SJSA1 (cell line): ENCODE measurements around the gene TK2. TPM values are rescaled to one million over a fixed set of nuclear protein-coding genes. Genes with fewer than 3 reads are reported as not detected.
"Not testable (repeated sequence)": the region's sequence is repeated elsewhere in the genome, so short reads cannot be mapped to it uniquely, and the experiment has no call there.

Experiments used
- DNase-seq, 2 experiments: peaks; one replicate each; pipeline ENCODE4 v3.0.0-alpha.2; 2015 to 2020; ENCODE audit warnings: low spot score in 2 of 2, low read depth in 1 of 2
- H3K27ac ChIP-seq: fragments of 250-450 bp; sonication (Bioruptor Pico); 2 replicates; pipeline ENCODE4 v1.5.1; 2020; ENCODE audit warnings: mild to moderate bottlenecking, moderate library complexity
- H3K27me3 ChIP-seq: fragments of 250-450 bp; sonication (Bioruptor Pico); replicated peaks from 2 replicates; pipeline ENCODE4 v1.5.1; 2020; ENCODE audit warnings: mild to moderate bottlenecking, moderate library complexity
- H3K36me3 ChIP-seq: fragments of 250-450 bp; sonication (Bioruptor Pico); 2 replicates; pipeline ENCODE4 v1.5.1; 2020; ENCODE audit warnings: mild to moderate bottlenecking
- H3K4me1 ChIP-seq: fragments of 250-450 bp; sonication (Bioruptor Pico); replicated peaks from 2 replicates; pipeline ENCODE4 v1.6.1; 2021; ENCODE audit warnings: mild to moderate bottlenecking
- H3K4me3 ChIP-seq: fragments of 250-450 bp; sonication (Bioruptor Pico); 2 replicates; pipeline ENCODE4 v1.5.1; 2020; ENCODE audit warnings: mild to moderate bottlenecking
- H3K9me3 ChIP-seq: fragments of 250-450 bp; sonication (Bioruptor Pico); replicated peaks from 2 replicates; pipeline ENCODE4 v1.5.1; 2020; ENCODE audit warnings: mild to moderate bottlenecking
- total RNA-seq: library from RNA; depleted of rRNA; stranded (reverse); fragments of >200 nt; shearing (Covaris generic); gene quantifications from 2 replicates; pipeline ENCODE4 v1.2.3, GENCODE V29; 2014

The TK2 gene
- total RNA-seq, 1 experiment from 2014 or later = 28.9 TPM

- peak; percentile 88 to 92 for DNase-seq
- Histone ChIP-seq H3K36me3 (peaks cover 19% of the 10 kb centered on the region), H3K9me3 (no peaks in the 10 kb centered on the region), H3K4me3 (no peak overlapping the region), H3K27ac (peak overlapping the region; percentile 40), H3K27me3 (no peaks in the 10 kb centered on the region), H3K4me1 (peaks cover 61% of the 10 kb centered on the region)
These were observed 34.1 kb downstream of the TK2 start for GRCh38 chr16:66515596-66516508.

- H3K4me3 ChIP-seq, H3K27me3 ChIP-seq, H3K9me3 ChIP-seq, DNase-seq: not testable (repeated sequence)
- H3K4me1 ChIP-seq = peaks cover 61% of the 10 kb centered on the region
- peaks cover 25% of the 10 kb centered on the region for H3K36me3 ChIP-seq
- H3K27ac ChIP-seq = peak overlapping the region; percentile 30
These were observed 34.8 kb downstream of the TK2 start for GRCh38 chr16:66514980-66515595.

GRCh38 chr16:66514391-66514790, 35.5 kb downstream of the TK2 start:
- not testable (repeated sequence) for H3K27ac ChIP-seq, H3K27me3 ChIP-seq, H3K9me3 ChIP-seq, H3K4me3 ChIP-seq
- DNase-seq = peak in 1 of 2 experiments; percentile 16
- Histone ChIP-seq H3K36me3 (peaks cover 25% of the 10 kb centered on the region), H3K4me1 (peaks cover 61% of the 10 kb centered on the region)

GRCh38 chr16:66513111-66513723, 36.7 kb downstream of the TK2 start:
- H3K27ac ChIP-seq = peak overlapping the region; percentile 84
- peaks cover 66% of the 10 kb centered on the region for H3K4me1 ChIP-seq

GRCh38 chr16:66512272-66513110, 37.4 kb downstream of the TK2 start:
- Histone ChIP-seq H3K27me3 (no peaks in the 10 kb centered on the region), H3K27ac (peak overlapping the region; percentile 84), H3K36me3 (peaks cover 22% of the 10 kb centered on the region), H3K9me3 (no peaks in the 10 kb centered on the region), H3K4me3 (no peak overlapping the region), H3K4me1 (peaks cover 65% of the 10 kb centered on the region)
- DNase-seq = peak; percentile 64 to 73

More at GRCh38 chr16:66513111-66513723, 36.7 kb downstream of the TK2 start:
- peak; percentile 48 to 64 for DNase-seq
- Histone ChIP-seq H3K9me3 (no peaks in the 10 kb centered on the region), H3K36me3 (peaks cover 25% of the 10 kb centered on the region), H3K27me3 (no peaks in the 10 kb centered on the region), H3K4me3 (no peak overlapping the region)

GRCh38 chr16:66511602-66512271, 38.2 kb downstream of the TK2 start:
- Histone ChIP-seq H3K4me3 (no peak overlapping the region), H3K9me3 (no peaks in the 10 kb centered on the region), H3K27ac (peak overlapping the region; percentile 84), H3K36me3 (peaks cover 19% of the 10 kb centered on the region), H3K27me3 (no peaks in the 10 kb centered on the region), H3K4me1 (peaks cover 58% of the 10 kb centered on the region)
- peak; percentile 53 to 59 for DNase-seq

- peaks cover 51% of the 10 kb centered on the region for H3K4me1 ChIP-seq
- H3K27me3 ChIP-seq = no peaks in the 10 kb centered on the region
- no peaks in the 10 kb centered on the region for H3K9me3 ChIP-seq
- no peak overlapping the region for H3K4me3 ChIP-seq
- peak in 1 of 2 experiments; percentile 32 for DNase-seq
- H3K27ac ChIP-seq = peak overlapping the region; percentile 84
- peaks cover 19% of the 10 kb centered on the region for H3K36me3 ChIP-seq
These were observed 39.0 kb downstream of the TK2 start for GRCh38 chr16:66510711-66511601.

GRCh38 chr16:66510298-66510697, 39.6 kb downstream of the TK2 start:
- no peak overlapping the region for H3K4me3 ChIP-seq
- H3K27me3 ChIP-seq = no peaks in the 10 kb centered on the region
- H3K4me1 ChIP-seq = peaks cover 44% of the 10 kb centered on the region
- peak in 1 of 2 experiments; percentile 37 for DNase-seq
- no peaks in the 10 kb centered on the region for H3K9me3 ChIP-seq
- H3K27ac ChIP-seq = no peak overlapping the region
- peaks cover 19% of the 10 kb centered on the region for H3K36me3 ChIP-seq

- H3K36me3 ChIP-seq = peaks cover 19% of the 10 kb centered on the region
- H3K4me3 ChIP-seq = no peak overlapping the region
- peak in 1 of 2 experiments; percentile 25 for DNase-seq
- no peak overlapping the region for H3K27ac ChIP-seq
- H3K4me1 ChIP-seq = peaks cover 40% of the 10 kb centered on the region
- no peaks in the 10 kb centered on the region for H3K27me3 ChIP-seq
- no peaks in the 10 kb centered on the region for H3K9me3 ChIP-seq
These were observed 40.3 kb downstream of the TK2 start for GRCh38 chr16:66509576-66509975.

GRCh38 chr16:66508914-66509496, 40.9 kb downstream of the TK2 start:
- H3K4me3 ChIP-seq = no peak overlapping the region
- no peaks in the 10 kb centered on the region for H3K27me3 ChIP-seq
- peak in 1 of 2 experiments; percentile 32 for DNase-seq
- no peaks in the 10 kb centered on the region for H3K9me3 ChIP-seq
- peaks cover 19% of the 10 kb centered on the region for H3K36me3 ChIP-seq
- peaks cover 39% of the 10 kb centered on the region for H3K4me1 ChIP-seq
- H3K27ac ChIP-seq = no peak overlapping the region

GRCh38 chr16:66508248-66508913, 41.5 kb downstream of the TK2 start:
- Histone ChIP-seq H3K4me3 (no peak overlapping the region), H3K36me3 (peaks cover 19% of the 10 kb centered on the region), H3K27me3 (no peaks in the 10 kb centered on the region), H3K27ac (no peak overlapping the region), H3K4me1 (peaks cover 33% of the 10 kb centered on the region), H3K9me3 (no peaks in the 10 kb centered on the region)
- DNase-seq = peak; percentile 25 to 30
